Body of pancreas (tissue), 4 donors: Measurements from ENCODE around the gene HES1. TPM values are rescaled to one million over a fixed set of nuclear protein-coding genes. Genes with fewer than 3 reads are reported as not detected.
"Not testable (repeated sequence)": the region's sequence is repeated elsewhere in the genome, so short reads cannot be mapped to it uniquely, and the experiment has no call there.

ENCODE experiments used
- ATAC-seq: fragments of 150-250 bp; one replicate; pipeline ENCODE4 v1.9.1; 2016
- DNase-seq, 4 donors: peaks; one replicate each; pipeline ENCODE4 v3.0.0-alpha.2; 2019
- H3K27ac ChIP-seq, 4 donors: fragments of 200-600 bp; sonication (generic); 1 replicate in 3 of 4; 2 replicates in 1 of 4; pipeline versions ENCODE4 v1.5.1 to v1.6.1; 2016 to 2019; ENCODE audit warnings: mild to moderate bottlenecking in 1 of 4, mixed read lengths in 1 of 4, moderate library complexity in 1 of 4
- H3K27me3 ChIP-seq, 2 donors: fragments of 200-600 bp; sonication (generic); one replicate each; pipeline ENCODE4 v1.6.0; 2016; ENCODE audit warnings: mild to moderate bottlenecking in 1 of 2
- H3K36me3 ChIP-seq, 2 donors: fragments of 200-600 bp; sonication (generic); replicated peaks in 1 of 2; 2 replicates each; pipeline ENCODE4 v1.5.1; 2016; ENCODE audit warnings: low read depth in 2 of 2; ENCODE audit not compliant: insufficient read depth in 1 of 2
- H3K4me1 ChIP-seq: fragments of 200-600 bp; sonication (generic); one replicate; pipeline ENCODE4 v1.6.0; 2016
- H3K4me3 ChIP-seq, 2 donors: fragments of 200-600 bp; sonication (generic); 1 replicate in 1 of 2; 2 replicates in 1 of 2; pipeline ENCODE4 v1.5.1; 2016 to 2019
- H3K9me3 ChIP-seq, 3 donors: fragments of 200-600 bp; sonication (generic); 1 replicate in 2 of 3; 2 replicates in 1 of 3; pipeline ENCODE4 v1.5.1; 2016
- CTCF ChIP-seq, 7 experiments: fragments of 450-650 bp in 4 of 7; fragments of 200-600 bp in 3 of 7; sonication (generic) in 3 of 7; IDR thresholded peaks; one replicate each; pipeline ENCODE4 v1.5.1; 2016 to 2019; ENCODE audit warnings: antibody characterized with exemption in 7 of 7
- POLR2A ChIP-seq, 3 donors: fragments of 450-650 bp; IDR thresholded peaks; one replicate each; pipeline ENCODE4 v1.6.1; 2016; ENCODE audit warnings: antibody characterized with exemption in 3 of 3, mild to moderate bottlenecking in 2 of 3
- WGBS, 2 donors: methylation state at CpG; one replicate each; pipeline ENCODE4 v1.1.5; 2017; 5-methylcytosine and 5-hydroxymethylcytosine counted together
- intact Hi-C: fragments of 100-400 bp; cut with DNase I; formaldehyde crosslinking; loops from one replicate; pipeline ENCODE4 v1.15.1; 2023
- total RNA-seq, 2 donors: library from RNA; depleted of rRNA; stranded (reverse); fragments of >200 nt; gene quantifications; one replicate each; pipeline ENCODE4 v1.1.0, GENCODE V29; 2016

HES1 gene
- total RNA-seq, 2 donors from 2014 or later = 28.5 to 49.1 TPM

GRCh38 chr3:194128202-194128918, 7.6 kb upstream of the HES1 start:
- intact Hi-C loops = loop anchor here (10.0 kb wide), 1 partner anchor 334 kb away; no protein-coding TSS in a partner anchor

GRCh38 chr3:194128919-194129295, 7.0 kb upstream of the HES1 start:
- DNase-seq, H3K27me3 ChIP-seq, H3K27ac ChIP-seq, ATAC-seq, H3K4me3 ChIP-seq, H3K9me3 ChIP-seq, H3K36me3 ChIP-seq: not testable (repeated sequence)
- intact Hi-C loops = loop anchor here (10.0 kb wide), 1 partner anchor 334 kb away; no protein-coding TSS in a partner anchor
- peaks cover 58% of the 10 kb centered on the region for H3K4me1 ChIP-seq
- 95 to 97% methylated on average over 8 of the region's 8 CpGs for WGBS, 2 donors

More at GRCh38 chr3:194128202-194128918, 7.6 kb upstream of the HES1 start:
- H3K36me3 ChIP-seq = no peaks in the 10 kb centered on the region
- H3K27ac ChIP-seq = no peak overlapping the region
- no peak for TF ChIP-seq POLR2A (IDR thresholded peaks at IDR 0.05)
- no peak for TF ChIP-seq CTCF (IDR thresholded peaks at IDR 0.05)
- H3K4me3 ChIP-seq = no peak overlapping the region
- H3K27me3 ChIP-seq = no peaks in the 10 kb centered on the region
- no peaks in the 10 kb centered on the region for H3K9me3 ChIP-seq
- 93 to 94% methylated on average over 12 of the region's 12 CpGs for WGBS, 2 donors
- H3K4me1 ChIP-seq = peaks cover 58% of the 10 kb centered on the region
- DNase-seq (no peak), ATAC-seq (no peak)

GRCh38 chr3:194129581-194130133, 6.3 kb upstream of the HES1 start:
- Histone ChIP-seq H3K4me1 (peaks cover 51% of the 10 kb centered on the region), H3K4me3 (no peak overlapping the region), H3K27me3 (no peaks in the 10 kb centered on the region), H3K9me3 (no peaks in the 10 kb centered on the region), H3K36me3 (no peaks in the 10 kb centered on the region), H3K27ac (peak overlapping the region in 3 of 4 donors; percentile 74 to 84 (median 84))
- WGBS, 2 donors = 40 to 47% methylated on average over 2 to 7 of the region's 7 CpGs
- DNase-seq = peak in 3 of 4 donors; percentile 49 to 65 (median 57)
- intact Hi-C loops = loop anchor here (10.0 kb wide), 1 partner anchor 335 kb away; no protein-coding TSS in a partner anchor
- no peak for ATAC-seq
- TF ChIP-seq POLR2A (IDR thresholded peaks at IDR 0.05) = no peak
- no peak for TF ChIP-seq CTCF (IDR thresholded peaks at IDR 0.05)

GRCh38 chr3:194130188-194130587, 5.8 kb upstream of the HES1 start:
- ATAC-seq = no peak
- DNase-seq = no peak
- TF ChIP-seq CTCF (IDR thresholded peaks at IDR 0.05) = no peak
- no peak for TF ChIP-seq POLR2A (IDR thresholded peaks at IDR 0.05)
- Histone ChIP-seq H3K27ac (peak overlapping the region in 3 of 4 donors; percentile 74 to 84 (median 84)), H3K4me3 (no peak overlapping the region), H3K36me3 (no peaks in the 10 kb centered on the region), H3K27me3 (no peaks in the 10 kb centered on the region), H3K9me3 (no peaks in the 10 kb centered on the region), H3K4me1 (peaks cover 49% of the 10 kb centered on the region)
- intact Hi-C loops = no loop called here
- 50 to 59% methylated on average over 2 of the region's 2 CpGs for WGBS, 2 donors

- WGBS, 2 donors = 9% methylated on average over 19 of the region's 19 CpGs
- no peaks in the 10 kb centered on the region for H3K27me3 ChIP-seq
- peak; percentile 8 for ATAC-seq
- no peak overlapping the region for H3K4me3 ChIP-seq
- peaks cover 54% of the 10 kb centered on the region for H3K4me1 ChIP-seq
- peak overlapping the region; percentile 48 to 84 (median 79) for H3K27ac ChIP-seq
- H3K9me3 ChIP-seq = no peaks in the 10 kb centered on the region
- TF ChIP-seq POLR2A (IDR thresholded peaks at IDR 0.05) (peak in 2 of 3 donors; percentile 33 to 47), CTCF (IDR thresholded peaks at IDR 0.05) (no peak)
- peak; percentile 67 to 88 (median 82) for DNase-seq
- H3K36me3 ChIP-seq = no peaks in the 10 kb centered on the region
- intact Hi-C loops = no loop called here
Observed at GRCh38 chr3:194130807-194131589, 5.0 kb upstream of the HES1 start.
